SK-N-SH (cell line): ENCODE data around the gene TRIL. TPM values are rescaled to one million over a fixed set of nuclear protein-coding genes. Genes with fewer than 3 reads are reported as not detected.
A peak's percentile ranks its signal among the peaks of the same experiment; 100 is the strongest.

ENCODE experiments used
- CTCF ChIA-PET: fragments of 300-600, 350-600 bp; formaldehyde crosslinking; extraction: SDS; loops from one replicate; lab custom pipeline; 2021; lab: Yijun Ruan, JAX
- POLR2A ChIA-PET: fragments of 350-600 bp; sonication (Branson Sonifier 250); formaldehyde crosslinking; extraction: SDS; loops from one replicate; lab custom pipeline; 2020; ENCODE audit warnings: antibody characterized with exemption, inconsistent platforms; lab: Yijun Ruan, JAX
- DNase-seq: peaks from one replicate; pipeline ENCODE4 v3.0.0; 2012
- H2AFZ ChIP-seq: fragments of 200-600 bp; sonication (generic); 2 replicates; pipeline ENCODE4 v1.8.1; 2016; ENCODE audit warnings: antibody characterized with exemption, mild to moderate bottlenecking, low read depth
- H3F3A ChIP-seq: fragments of 200-600 bp; sonication (generic); replicated peaks from 2 replicates; pipeline ENCODE3; 2016; ENCODE audit warnings: antibody characterized with exemption, mild to moderate bottlenecking; ENCODE audit not compliant: insufficient read depth
- H3K27ac ChIP-seq, 2 experiments: fragments of 200-500 bp in 1 of 2; fragments of 200-600 bp in 1 of 2; sonication (Bioruptor generic) in 1 of 2; sonication (generic), shearing (Covaris generic) in 1 of 2; 2 replicates each; pipeline versions ENCODE4 v1.5.1 to v1.6.1; 2014 to 2016; ENCODE audit warnings: low read depth in 2 of 2, inconsistent platforms in 1 of 2, low read length in 1 of 2, mild to moderate bottlenecking in 1 of 2, mixed read lengths in 1 of 2
- H3K27me3 ChIP-seq: fragments of 200-600 bp; sonication (generic), shearing (Covaris generic); 2 replicates; pipeline ENCODE4 v1.6.1; 2016; ENCODE audit warnings: mixed run types; ENCODE audit not compliant: insufficient read depth
- H3K36me3 ChIP-seq, 2 experiments: fragments of 200-500 bp in 1 of 2; fragments of 200-600 bp in 1 of 2; sonication (Bioruptor generic) in 1 of 2; sonication (generic) in 1 of 2; replicated peaks in 1 of 2; 2 replicates each; pipeline versions ENCODE3 to v1.5.1; 2014 to 2016; ENCODE audit warnings: low read length in 1 of 2, mild to moderate bottlenecking in 1 of 2; ENCODE audit not compliant: insufficient read depth in 2 of 2, control insufficient read depth in 1 of 2
- H3K4me1 ChIP-seq, 2 experiments: fragments of 200-500 bp in 1 of 2; fragments of 200-600 bp in 1 of 2; sonication (Bioruptor generic) in 1 of 2; sonication (generic), shearing (Covaris generic) in 1 of 2; 2 replicates each; pipeline versions ENCODE4 v1.5.1 to v1.6.1; 2014 to 2016; ENCODE audit warnings: low read depth in 1 of 2, low read length in 1 of 2, mixed run types in 1 of 2; ENCODE audit not compliant: insufficient read depth in 2 of 2, control insufficient read depth in 1 of 2
- H3K4me2 ChIP-seq: fragments of 200-600 bp; sonication (generic), shearing (Covaris generic); 2 replicates; pipeline ENCODE4 v1.6.1; 2017; ENCODE audit warnings: mixed run types
- H3K4me3 ChIP-seq, 2 experiments: fragments of 200-500 bp in 1 of 2; fragments of 200-600 bp in 1 of 2; sonication (Bioruptor generic) in 1 of 2; sonication (generic), shearing (Covaris generic) in 1 of 2; 2 replicates each; pipeline versions ENCODE4 v1.5.1 to v1.8.1; 2014 to 2016; ENCODE audit warnings: low read depth in 2 of 2, inconsistent platforms in 1 of 2, low read length in 1 of 2, mild to moderate bottlenecking in 1 of 2, mixed read lengths in 1 of 2, moderate library complexity in 1 of 2
- H3K79me2 ChIP-seq: fragments of 200-600 bp; sonication (generic); 2 replicates; pipeline ENCODE4 v1.8.1; 2017; ENCODE audit warnings: mild to moderate bottlenecking; ENCODE audit not compliant: insufficient read depth
- H3K9ac ChIP-seq: fragments of 200-600 bp; sonication (generic); 2 replicates; pipeline ENCODE4 v1.6.1; 2017; ENCODE audit warnings: mixed run types
- H3K9me2 ChIP-seq: fragments of 200-600 bp; sonication (generic); 2 replicates; pipeline ENCODE4 v1.6.1; 2017; ENCODE audit warnings: mixed run types
- H3K9me3 ChIP-seq: fragments of 200-600 bp; sonication (generic); 2 replicates; pipeline ENCODE4 v1.6.1; 2017; ENCODE audit warnings: mixed run types, mild to moderate bottlenecking, moderate library complexity
- H4K20me1 ChIP-seq: fragments of 200-600 bp; sonication (generic); 2 replicates; pipeline ENCODE4 v1.6.1; 2017; ENCODE audit warnings: mild to moderate bottlenecking, mixed run types; ENCODE audit not compliant: insufficient read depth
- CTCF ChIP-seq: fragments of 200-600 bp; sonication (generic); IDR thresholded peaks from 2 replicates; pipeline ENCODE4 v1.6.1; 2017; ENCODE audit warnings: antibody characterized with exemption, mild to moderate bottlenecking, moderate library complexity
- ELF1 ChIP-seq: IDR thresholded peaks from 2 replicates; pipeline ENCODE4 v1.4.0; 2012
- FOSL2 ChIP-seq: IDR thresholded peaks from 2 replicates; pipeline ENCODE4 v1.4.0; 2012; ENCODE audit warnings: low read depth, mild to moderate bottlenecking, moderate library complexity, borderline replicate concordance
- FOXJ3 ChIP-seq: sonication (generic); formaldehyde crosslinking; IDR thresholded peaks from 2 replicates; pipeline ENCODE4 v1.5.1; 2020; ENCODE audit warnings: mild to moderate bottlenecking, missing genetic modification reagents
- GATA2 ChIP-seq: sonication (generic); formaldehyde crosslinking; IDR thresholded peaks from 2 replicates; pipeline ENCODE4 v1.5.0; 2020; ENCODE audit warnings: mild to moderate bottlenecking, missing genetic modification reagents
- JUND ChIP-seq: IDR thresholded peaks from 2 replicates; pipeline ENCODE4 v1.4.0; 2012
- MAX ChIP-seq: IDR thresholded peaks from 2 replicates; pipeline ENCODE4 v1.4.0; 2012; ENCODE audit warnings: low read depth
- MXI1 ChIP-seq: IDR thresholded peaks from 2 replicates; pipeline ENCODE4 v1.6.1; 2012; ENCODE audit warnings: mild to moderate bottlenecking, low read depth, low read length, improper control_type of control experiment
- NFIC ChIP-seq: IDR thresholded peaks from 2 replicates; pipeline ENCODE4 v1.4.0; 2012; ENCODE audit warnings: borderline replicate concordance
- NRF1 ChIP-seq: IDR thresholded peaks from 2 replicates; pipeline ENCODE4 v1.6.1; 2012; ENCODE audit warnings: low read depth, mild to moderate bottlenecking, low read length
- PBX3 ChIP-seq: IDR thresholded peaks from 2 replicates; pipeline ENCODE4; 2012
- POLR2AphosphoS5 ChIP-seq: IDR thresholded peaks from 2 replicates; pipeline ENCODE4 v1.6.1; 2012; ENCODE audit warnings: low read depth, low read length
- RAD21 ChIP-seq: IDR thresholded peaks from 2 replicates; pipeline ENCODE4 v1.6.1; 2012; ENCODE audit warnings: mild to moderate bottlenecking, low read length
- RCOR1 ChIP-seq: fragments of 150-350 bp; IDR thresholded peaks from 2 replicates; pipeline ENCODE4 v1.6.1; 2017; ENCODE audit warnings: antibody characterized with exemption, low read length
- RXRA ChIP-seq: IDR thresholded peaks from 2 replicates; pipeline ENCODE4 v1.4.0; 2012; ENCODE audit warnings: low read depth, mild to moderate bottlenecking, borderline replicate concordance
- TAF1 ChIP-seq: IDR thresholded peaks from 2 replicates; pipeline ENCODE4 v1.6.1; 2012; ENCODE audit warnings: low read depth, mild to moderate bottlenecking, low read length, moderate library complexity, borderline replicate concordance
- YY1 ChIP-seq: IDR thresholded peaks from 2 replicates; pipeline ENCODE4 v1.4.0; 2012; ENCODE audit warnings: low read depth, mild to moderate bottlenecking
- WGBS: methylation state at CpG from one replicate; pipeline ENCODE4 v1.1.6; 2017; ENCODE audit warnings: low lambda C conversion rate; 5-methylcytosine and 5-hydroxymethylcytosine counted together
- polyA plus RNA-seq, 3 experiments: library from polyadenylated mRNA; depleted of rRNA; stranded (reverse); fragments of >200 nt; gene quantifications; 2 replicates each; pipeline ENCODE4 v1.2.3, GENCODE V29; 2012

The TRIL gene
- polyA plus RNA-seq, 1 of the 3 experiments (the other 2 are of a cell fraction): 0.18 TPM

GRCh38 chr7:28988810-28989209 is 30.7 kb upstream of the TRIL start:
- Histone ChIP-seq H3K79me2 (no peaks in the 10 kb centered on the region), H3K4me2 (peak overlapping the region; percentile 7; the same call in 1 of the 2 replicates), H3K36me3 (no peaks in the 10 kb centered on the region), H3K9me2 (no peaks in the 10 kb centered on the region), H3K27me3 (no peaks in the 10 kb centered on the region), H2AFZ (peak overlapping the region; percentile 52; the same call in 1 of the 2 replicates), H3F3A (peaks cover 4% of the 10 kb centered on the region), H4K20me1 (no peaks in the 10 kb centered on the region), H3K4me3 (no peak overlapping the region), H3K27ac (peak overlapping the region in 1 of 2 experiments; percentile 45; a peak in 2 of 4 replicates), H3K9ac (no peak overlapping the region), H3K9me3 (no peaks in the 10 kb centered on the region), H3K4me1 (peaks cover 21 to 54% of the 10 kb centered on the region in 2 experiments)
- 0 out of 2 replicates have a peak, but pooled peaks have one; percentile 9 for TF ChIP-seq NFIC
- peak; percentile 43; the same call in 1 of the 2 replicates for TF ChIP-seq FOSL2
- peak; percentile 54 for TF ChIP-seq JUND
- TF ChIP-seq FOXJ3: no peak
- TF ChIP-seq GATA2 (CRISPR knock-in tag): no peak
- TF ChIP-seq PBX3: peak; percentile 54
- peak; percentile 61 for TF ChIP-seq MAX
- TF ChIP-seq YY1: peak; percentile 51; the same call in 1 of the 2 replicates
- WGBS: 78% methylated on average over 4 of the region's 4 CpGs
- no peak for DNase-seq
- ChIA-PET CTCF (interaction anchor here (0.6 to 3.8 kb wide), 3 partner anchors 25 to 32 kb away, joined by 3 to 30 read pairs (median 4); partner anchors contain the start of gene TRIL), POLR2A (no interaction called here)

- no peak for DNase-seq
- no peaks in the 10 kb centered on the region for H3K9me2 ChIP-seq
- H3F3A ChIP-seq: peaks cover 4% of the 10 kb centered on the region
- CTCF ChIA-PET: interaction anchor here (0.6 to 9.1 kb wide), 5 partner anchors 24 to 66 kb away, joined by 3 to 66 read pairs (median 8); partner anchors contain the start of gene TRIL
- no peak overlapping the region for H3K4me2 ChIP-seq
- H3K27ac ChIP-seq: peak overlapping the region in 1 of 2 experiments; percentile 45; a peak in 1 of 4 replicates
- peaks cover 21 to 57% of the 10 kb centered on the region in 2 experiments for H3K4me1 ChIP-seq
- TF ChIP-seq FOSL2 (no peak), RCOR1 (no peak), JUND (no peak), CTCF (no peak), TAF1 (no peak), MAX (no peak), ELF1 (no peak), POLR2AphosphoS5 (no peak), MXI1 (no peak), GATA2 (CRISPR knock-in tag) (no peak), RXRA (no peak), NRF1 (no peak), RAD21 (no peak)
- TF ChIP-seq, all 33 proteins: peak for 0
- WGBS: 77% methylated on average over 5 of the region's 5 CpGs
- no peak overlapping the region for H3K9ac ChIP-seq
- H4K20me1 ChIP-seq: no peaks in the 10 kb centered on the region
- no peaks in the 10 kb centered on the region for H3K79me2 ChIP-seq
- POLR2A ChIA-PET: no interaction called here
- no peak overlapping the region for H3K4me3 ChIP-seq
- H3K36me3 ChIP-seq: no peaks in the 10 kb centered on the region
- H3K27me3 ChIP-seq: no peaks in the 10 kb centered on the region
- H2AFZ ChIP-seq: no peak overlapping the region
- no peaks in the 10 kb centered on the region for H3K9me3 ChIP-seq
These were observed 30.0 kb upstream of the TRIL start for GRCh38 chr7:28988091-28988490.
